Pancreas (tissue), 10 donors: ENCODE results near the gene CPT1A. TPM values are rescaled to one million over a fixed set of nuclear protein-coding genes. Genes with fewer than 3 reads are reported as not detected.

Experiments used
- ATAC-seq, 4 donors: fragments of 200-7000 bp; cut with Tn5 transposase; one replicate each; pipeline versions ENCODE4 v1.8.0 to v1.9.1; 2020; ENCODE audit warnings: mild to moderate bottlenecking in 4 of 4, moderate library complexity in 4 of 4
- DNase-seq, 6 donors: peaks; one replicate each; pipeline ENCODE4 v3.0.0-alpha.2; 2020
- FAIRE-seq: peaks from 2 replicates; lab custom pipeline; 2012; peaks lifted over from hg19 to GRCh38; lab: Jason Lieb, UNC
- H3K27ac ChIP-seq, 4 donors: fragments of 200-600 bp; sonication (generic); 1 replicate in 3 of 4; 2 replicates in 1 of 4; pipeline versions ENCODE4 v1.5.0 to v1.8.0; 2020
- H3K27me3 ChIP-seq, 4 donors: fragments of 200-600 bp; one replicate each; pipeline ENCODE4 v1.8.0; 2021
- H3K36me3 ChIP-seq, 3 donors: fragments of 200-600 bp; sonication (generic) in 1 of 3; one replicate each; pipeline versions ENCODE4 v1.5.0 to v1.8.0; 2020 to 2021
- H3K4me1 ChIP-seq, 3 donors: fragments of 200-600 bp; one replicate each; pipeline ENCODE4 v1.8.0; 2021
- H3K4me3 ChIP-seq, 4 donors: fragments of 200-600 bp; sonication (generic) in 2 of 4; one replicate each; pipeline versions ENCODE4 v1.5.0 to v1.8.0; 2020 to 2021
- H3K9me3 ChIP-seq, 4 donors: fragments of 200-600 bp; one replicate each; pipeline ENCODE4 v1.8.0; 2021
- CTCF ChIP-seq, 4 donors: fragments of 200-600 bp; sonication (generic) in 3 of 4; IDR thresholded peaks; one replicate each; pipeline versions ENCODE4 v1.5.0 to v1.8.0; 2021; ENCODE audit warnings: antibody characterized with exemption in 4 of 4
- WGBS, 2 donors: extraction: QIAGEN DNeasy Blood & Tissue Kit; methylation state at CpG; one replicate each; pipeline ENCODE4 v1.1.7; 2013; 5-methylcytosine and 5-hydroxymethylcytosine counted together
- intact Hi-C, 3 donors: fragments of 100-400 bp; cut with DNase I; formaldehyde crosslinking; loops; one replicate each; pipeline versions ENCODE4 v1.11.1 to v1.14.2; 2022
- polyA plus RNA-seq, 2 donors: library from polyadenylated mRNA; stranded (reverse); fragments of 200-250 nt; gene quantifications; one replicate each; pipeline ENCODE4 v1.2.3, GENCODE V29; 2013
- total RNA-seq, 6 donors: library from RNA; stranded (reverse); fragmentation: NEBNext Ultra II Directional in 4 of 6; extraction: Animal tissue kit (Norgen Biotek cat#: 25700) in 4 of 6; gene quantifications; one replicate each; pipeline versions ENCODE4 v1.2.1 to v1.2.4, GENCODE V29; 2021 to 2023
- donor health status: healthy with polysubstance abuse.
- donor health status: DM: no; HTN: no; CAD: no; lungs with moderate emphysema.
- donor health status: DM: no; HTN: no; CAD: no.
- donor health status: control.
- donor health status: control.
- donor health status: Bipolar disorder and iron deficiency.
- donor health status: DM: yes; HTN: yes; CAD: no.
- donor health status: DM: no; HTN: no; CAD: no.
- donor health status: DM: no; HTN: no; CAD: no.
- donor health status: DM: yes; HTN: yes; CAD: no.

CPT1A gene
- total and polyA plus RNA-seq, 8 donors, result 9.5 to 33.7 (median 20.5) TPM

- intact Hi-C loops, result no loop called here
- no peak for TF ChIP-seq CTCF (IDR thresholded peaks at IDR 0.05)
Measured at GRCh38 chr11:68868221-68868835, 26.6 kb upstream of the CPT1A start.

GRCh38 chr11:68867066-68867465, 25.4 kb upstream of the CPT1A start:
- Histone ChIP-seq H3K27ac (no peak overlapping the region), H3K4me1 (no peaks in the 10 kb centered on the region), H3K27me3 (no peaks in the 10 kb centered on the region), H3K36me3 (no peaks in the 10 kb centered on the region), H3K4me3 (no peak overlapping the region), H3K9me3 (no peaks in the 10 kb centered on the region)
- TF ChIP-seq CTCF (IDR thresholded peaks at IDR 0.05), result no peak
- no peak for DNase-seq
- 77 to 88% methylated on average over 6 of the region's 6 CpGs for WGBS, 2 donors
- no peak for FAIRE-seq
- intact Hi-C loops, result no loop called here
- no peak for ATAC-seq

More at GRCh38 chr11:68868221-68868835, 26.6 kb upstream of the CPT1A start:
- Histone ChIP-seq H3K4me1 (no peaks in the 10 kb centered on the region), H3K27ac (no peak overlapping the region), H3K9me3 (no peaks in the 10 kb centered on the region), H3K36me3 (no peaks in the 10 kb centered on the region), H3K4me3 (no peak overlapping the region), H3K27me3 (no peaks in the 10 kb centered on the region)
- no peak for DNase-seq
- 88 to 90% methylated on average over 18 of the region's 18 CpGs for WGBS, 2 donors
- no peak for ATAC-seq
- FAIRE-seq, result no peak

GRCh38 chr11:68865241-68865640, 23.5 kb upstream of the CPT1A start:
- FAIRE-seq (no peak), DNase-seq (no peak), ATAC-seq (no peak)
- Histone ChIP-seq H3K9me3 (no peaks in the 10 kb centered on the region), H3K4me3 (no peak overlapping the region), H3K4me1 (no peaks in the 10 kb centered on the region), H3K27me3 (no peaks in the 10 kb centered on the region), H3K27ac (no peak overlapping the region), H3K36me3 (no peaks in the 10 kb centered on the region)
- 88 to 92% methylated on average over 11 of the region's 11 CpGs for WGBS, 2 donors
- TF ChIP-seq CTCF (IDR thresholded peaks at IDR 0.05), result no peak
- intact Hi-C loops, result no loop called here

- FAIRE-seq, result no peak
- ATAC-seq, result no peak
- H3K9me3 ChIP-seq, result no peaks in the 10 kb centered on the region
- no peaks in the 10 kb centered on the region for H3K4me1 ChIP-seq
- intact Hi-C loops, result no loop called here
- 94 to 98% methylated on average over 3 of the region's 3 CpGs for WGBS, 2 donors
- H3K27me3 ChIP-seq, result no peaks in the 10 kb centered on the region
- H3K4me3 ChIP-seq, result no peak overlapping the region
- H3K27ac ChIP-seq, result no peak overlapping the region
- no peak for TF ChIP-seq CTCF (IDR thresholded peaks at IDR 0.05)
- no peak for DNase-seq
- H3K36me3 ChIP-seq, result no peaks in the 10 kb centered on the region
Measured at GRCh38 chr11:68863553-68864265, 22.0 kb upstream of the CPT1A start.

- Histone ChIP-seq H3K27me3 (no peaks in the 10 kb centered on the region), H3K4me1 (no peaks in the 10 kb centered on the region), H3K9me3 (no peaks in the 10 kb centered on the region), H3K4me3 (no peak overlapping the region), H3K27ac (no peak overlapping the region), H3K36me3 (no peaks in the 10 kb centered on the region)
- no peak for TF ChIP-seq CTCF (IDR thresholded peaks at IDR 0.05)
- WGBS, 2 donors, result 76 to 79% methylated on average over 6 of the region's 6 CpGs
- ATAC-seq, result no peak
- intact Hi-C loops, result no loop called here
- no peak for DNase-seq
- FAIRE-seq, result no peak
Measured at GRCh38 chr11:68862421-68862820, 20.7 kb upstream of the CPT1A start.
